HEK293T (cell line): ENCODE results near the gene TOP3B.
A peak's percentile ranks its signal among the peaks of the same experiment; 100 is the strongest.

Experiments used
- CTCF ChIA-PET: fragments of 350-600 bp; formaldehyde crosslinking; extraction: SDS; loops from one replicate; lab custom pipeline; 2021; ENCODE audit warnings: antibody characterized with exemption, inconsistent platforms; lab: Yijun Ruan, JAX
- POLR2A ChIA-PET: fragments of 350-600 bp; formaldehyde crosslinking; extraction: SDS; loops from one replicate; lab custom pipeline; 2020; ENCODE audit warnings: antibody characterized with exemption, inconsistent platforms; lab: Yijun Ruan, JAX
- DNase-seq: peaks from one replicate; pipeline ENCODE4 v3.0.0; 2012; ENCODE audit warnings: mixed read lengths; ENCODE audit errors: extremely low spot score
- ARNT ChIP-seq: fragments of 450-650 bp; IDR thresholded peaks from 2 replicates; pipeline ENCODE4 v1.6.1; 2017; ENCODE audit warnings: mild to moderate bottlenecking
- BHLHE40 ChIP-seq: fragments of 450-650 bp; IDR thresholded peaks from 2 replicates; pipeline ENCODE4 v1.6.1; 2016; ENCODE audit warnings: mild to moderate bottlenecking, moderate library complexity, borderline replicate concordance
- CTBP1 ChIP-seq: fragments of 450-650 bp; IDR thresholded peaks from 2 replicates; pipeline ENCODE4 v1.6.1; 2016; ENCODE audit warnings: borderline replicate concordance
- ELF4 ChIP-seq: fragments of 450-650 bp; IDR thresholded peaks from 2 replicates; pipeline ENCODE4 v1.6.1; 2017; ENCODE audit warnings: antibody characterized with exemption
- FOXA1 ChIP-seq: fragments of 450-650 bp; IDR thresholded peaks from 2 replicates; pipeline ENCODE4 v1.6.1; 2016; ENCODE audit warnings: mild to moderate bottlenecking
- FOXK2 ChIP-seq: fragments of 450-650 bp; IDR thresholded peaks from 2 replicates; pipeline ENCODE4 v1.6.1; 2016; ENCODE audit warnings: mild to moderate bottlenecking
- FOXM1 ChIP-seq: fragments of 450-650 bp; IDR thresholded peaks from 2 replicates; pipeline ENCODE4 v1.6.1; 2017; ENCODE audit warnings: mild to moderate bottlenecking, borderline replicate concordance
- HDGF ChIP-seq: fragments of 450-650 bp; IDR thresholded peaks from 2 replicates; pipeline ENCODE4 v1.6.1; 2017; ENCODE audit warnings: antibody characterized with exemption, borderline replicate concordance
- L3MBTL2 ChIP-seq: fragments of 450-650 bp; conservative IDR thresholded peaks from 2 replicates; pipeline ENCODE4 v1.6.1; 2016; ENCODE audit warnings: mild to moderate bottlenecking
- LEF1 ChIP-seq: fragments of 450-650 bp; IDR thresholded peaks from 2 replicates; pipeline ENCODE4 v1.6.1; 2017; ENCODE audit warnings: mild to moderate bottlenecking, borderline replicate concordance
- NFRKB ChIP-seq: fragments of 450-650 bp; IDR thresholded peaks from 2 replicates; pipeline ENCODE4 v1.6.1; 2016; ENCODE audit warnings: mild to moderate bottlenecking, moderate library complexity
- PKNOX1 ChIP-seq: fragments of 450-650 bp; IDR thresholded peaks from 2 replicates; pipeline ENCODE4 v1.6.1; 2016
- SP1 ChIP-seq: fragments of 450-650 bp; IDR thresholded peaks from 2 replicates; pipeline ENCODE4 v1.6.1; 2017
- SUZ12 ChIP-seq: fragments of 450-650 bp; IDR thresholded peaks from 2 replicates; pipeline ENCODE4 v1.6.1; 2016; ENCODE audit warnings: mild to moderate bottlenecking
- TARDBP ChIP-seq: fragments of 450-650 bp; IDR thresholded peaks from 2 replicates; pipeline ENCODE4 v1.6.1; 2016
- ZNF384 ChIP-seq: fragments of 450-650 bp; IDR thresholded peaks from 2 replicates; pipeline ENCODE4 v1.6.1; 2016

The TOP3B gene

DNA sequence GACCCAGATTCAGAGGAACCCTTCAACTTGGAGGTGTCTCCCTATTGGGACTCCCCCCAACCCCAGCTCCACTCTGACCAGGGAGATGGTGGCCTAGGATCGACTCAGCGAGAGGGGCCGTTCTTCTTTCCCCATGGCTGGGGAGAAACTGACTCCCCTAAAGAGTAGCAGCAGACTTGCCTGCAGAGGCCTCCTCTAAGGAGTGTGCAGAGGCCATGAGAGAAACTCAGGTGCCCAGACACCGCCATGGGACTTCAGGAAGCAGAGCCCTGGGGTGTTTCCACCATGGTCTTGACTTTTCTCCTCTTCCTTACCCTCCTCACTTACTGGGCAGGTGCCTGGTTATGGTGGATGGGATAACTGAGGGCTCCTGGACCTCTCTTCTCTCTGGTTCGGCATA lies 2.6 kb upstream of the TOP3B start:
- TF ChIP-seq ARNT (no peak), FOXK2 (no peak), ELF4 (no peak), SUZ12 (no peak), L3MBTL2 (no peak), TARDBP (no peak), PKNOX1 (no peak)
- ChIA-PET CTCF (interaction anchor here (0.8 to 1.2 kb wide), 4 partner anchors 9 to 125 kb away, joined by 3 to 10 read pairs (median 4); no protein-coding TSS in a partner anchor), POLR2A (no interaction called here)
- no peak for DNase-seq

DNA sequence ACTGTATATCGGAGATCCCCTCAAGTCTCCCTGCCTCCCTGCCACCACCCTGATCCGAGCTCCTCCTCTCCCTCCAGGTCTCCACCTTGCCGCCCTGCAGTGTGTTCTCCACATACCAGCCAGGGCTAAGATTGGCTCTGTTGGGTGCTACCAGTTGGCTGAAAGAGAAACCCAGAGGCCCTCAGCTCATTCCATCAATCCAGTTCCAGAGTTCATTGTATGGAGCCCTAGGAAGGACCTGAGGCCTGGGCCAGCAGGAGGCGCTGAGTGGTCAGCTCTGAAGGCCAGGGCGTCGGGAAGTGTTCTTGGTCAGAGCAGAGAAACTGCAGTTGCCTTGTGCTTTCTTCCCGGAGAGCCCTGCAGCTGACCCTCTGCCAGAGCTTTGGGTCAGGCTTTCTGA lies 2.2 kb upstream of the TOP3B start:
- CTCF ChIA-PET = interaction anchor here (0.6 to 1.2 kb wide), 5 partner anchors 9 to 1149 kb away, joined by 3 to 10 read pairs (median 4); no protein-coding TSS in a partner anchor
- TF ChIP-seq LEF1 (no peak), L3MBTL2 (no peak), ARNT (no peak), NFRKB (no peak), CTBP1 (no peak), FOXM1 (no peak), SUZ12 (no peak), PKNOX1 (no peak), HDGF (no peak), FOXK2 (no peak), SP1 (no peak), BHLHE40 (no peak), ELF4 (no peak), ZNF384 (no peak), FOXA1 (no peak), TARDBP (no peak)
- DNase-seq = peak; percentile 67
- POLR2A ChIA-PET = no interaction called here

GRCh38 chr22:21981874-21982273 lies 713 bp downstream of the TOP3B start:
- POLR2A ChIA-PET = interaction anchor here (0.6 to 2.3 kb wide), 10 partner anchors 11 to 263 kb away, joined by 3 to 34 read pairs (median 4); partner anchors contain the start of gene PPM1F
- DNase-seq = no peak
- CTCF ChIA-PET = interaction anchor here (2.3 kb wide), 1 partner anchor 10 kb away, joined by 12 read pairs; no protein-coding TSS in a partner anchor
- TF ChIP-seq SP1 (no peak), CTBP1 (no peak), ARNT (no peak), BHLHE40 (no peak), ELF4 (no peak)

DNA sequence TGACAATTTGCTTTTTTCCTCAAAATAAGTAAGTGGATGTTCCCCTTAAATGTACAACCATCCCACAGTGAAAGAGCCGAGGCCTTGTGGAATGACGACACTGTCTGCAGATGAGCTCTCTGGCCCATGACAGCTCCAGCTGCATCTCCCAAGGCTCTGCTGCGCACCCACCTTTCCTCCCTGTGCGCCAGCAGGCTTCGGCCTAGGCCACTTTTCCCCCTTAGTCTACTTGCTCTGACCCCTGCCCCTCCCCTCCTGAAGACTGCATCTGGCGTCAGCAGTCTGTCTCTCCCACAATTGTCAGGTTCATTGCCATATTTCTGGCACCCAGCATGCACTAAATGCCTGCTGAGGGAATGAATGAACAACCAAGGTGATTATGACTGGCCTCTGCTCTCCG lies 2.0 kb downstream of the TOP3B start:
- DNase-seq = no peak
- no peak for TF ChIP-seq L3MBTL2
- TF ChIP-seq HDGF = no peak
- TF ChIP-seq ZNF384 = no peak
- no peak for TF ChIP-seq FOXM1
- no peak for TF ChIP-seq SUZ12
- no peak for TF ChIP-seq LEF1
- TF ChIP-seq PKNOX1 = no peak
- no peak for TF ChIP-seq NFRKB
- TF ChIP-seq ELF4 = no peak
- TF ChIP-seq TARDBP = no peak
- TF ChIP-seq SP1 = no peak
- TF ChIP-seq BHLHE40 = no peak
- TF ChIP-seq CTBP1 = no peak
- ChIA-PET CTCF (interaction anchor here (2.3 kb wide), 1 partner anchor 8 kb away, joined by 12 read pairs; no protein-coding TSS in a partner anchor), POLR2A (no interaction called here)

DNA sequence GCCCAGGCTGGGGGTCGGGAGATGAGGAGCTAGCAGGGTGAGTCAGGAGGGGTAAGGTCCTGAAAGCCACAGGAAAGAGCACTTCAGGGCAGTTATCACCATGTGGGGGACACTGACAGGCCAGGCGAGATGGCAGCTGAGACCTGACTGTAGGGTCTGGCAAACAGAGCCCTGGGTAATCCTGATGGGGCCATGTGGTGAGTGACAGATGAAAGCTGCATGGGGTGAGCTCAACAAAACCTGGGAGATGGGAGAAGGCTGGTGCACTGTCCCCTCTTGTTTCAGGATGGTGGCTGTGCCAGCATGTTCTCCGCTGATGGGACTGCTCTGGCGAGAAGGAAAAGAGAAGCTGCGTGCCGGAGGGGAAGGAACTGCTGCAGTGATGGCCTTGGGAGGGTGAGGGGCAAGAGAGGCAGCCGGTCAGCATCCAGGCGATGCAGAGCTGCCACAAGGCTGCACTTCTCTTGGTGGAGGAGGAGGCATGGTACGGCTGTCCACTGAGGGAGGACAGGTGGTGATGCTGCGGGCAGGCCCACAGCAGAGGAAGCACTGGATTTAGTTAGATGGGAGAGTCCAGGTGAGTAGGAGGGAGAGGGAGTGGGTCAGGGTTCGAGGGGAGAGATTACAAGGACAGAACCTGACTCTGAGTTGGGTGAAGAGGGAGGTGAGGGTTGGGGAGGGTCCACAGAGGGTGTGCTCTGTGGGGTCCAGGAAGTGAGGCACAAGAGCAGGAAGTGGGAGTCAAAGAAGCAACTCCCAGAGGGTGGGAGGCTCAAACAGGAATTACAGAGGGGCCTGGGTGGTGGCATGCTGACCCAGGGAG lies 3.8 kb downstream of the TOP3B start:
- ChIA-PET CTCF (no interaction called here), POLR2A (no interaction called here)
- no peak for TF ChIP-seq BHLHE40
- no peak for TF ChIP-seq FOXA1
- no peak for TF ChIP-seq FOXM1
- TF ChIP-seq ARNT = no peak
- no peak for TF ChIP-seq NFRKB
- TF ChIP-seq LEF1 = no peak
- TF ChIP-seq ELF4 = no peak
- TF ChIP-seq SP1 = no peak
- TF ChIP-seq HDGF = no peak
- TF ChIP-seq PKNOX1 = no peak
- no peak for DNase-seq

GRCh38 chr22:21977814-21978213 lies 4.8 kb downstream of the TOP3B start:
- ChIA-PET CTCF (no interaction called here), POLR2A (no interaction called here)
- no peak for DNase-seq
- TF ChIP-seq LEF1 (no peak), HDGF (no peak), ARNT (no peak), TARDBP (no peak), L3MBTL2 (no peak), SUZ12 (no peak), BHLHE40 (no peak), ZNF384 (no peak), NFRKB (no peak), FOXA1 (no peak), ELF4 (no peak), CTBP1 (no peak), FOXK2 (no peak), PKNOX1 (no peak), SP1 (no peak), FOXM1 (no peak)
